GM12878 (cell line): ENCODE data around the gene SOWAHB. TPM values are rescaled to one million over a fixed set of nuclear protein-coding genes. Genes with fewer than 3 reads are reported as not detected.
"Not testable (repeated sequence)": the region's sequence is repeated elsewhere in the genome, so short reads cannot be mapped to it uniquely, and the experiment has no call there.

Experiments used
- ATAC-seq: fragments of 200-7000 bp; cut with Tn5 transposase; 3 replicates; pipeline ENCODE4 v1.9.1; 2020; ENCODE audit warnings: mild to moderate bottlenecking, moderate library complexity
- BruUV-seq: library from RNA; stranded (reverse); fragments of 400-500 nt; replicated peaks from 2 replicates; lab custom pipeline; 2021; lab: Mats Ljungman, UMichigan
- CTCF ChIA-PET: fragments of 300-600 bp; sonication (Branson Sonifier 250); formaldehyde crosslinking; extraction: SDS; loops from one replicate; lab custom pipeline; 2021; ENCODE audit warnings: inconsistent platforms; lab: Yijun Ruan, JAX
- POLR2A ChIA-PET: fragments of 350-600 bp; formaldehyde crosslinking; extraction: SDS; loops from one replicate; lab custom pipeline; 2021; ENCODE audit warnings: inconsistent platforms; lab: Charles Lee
- RAD21 ChIA-PET: fragments of 300-600 bp; sonication (Branson Sonifier 250); formaldehyde crosslinking; loops from one replicate; lab custom pipeline; 2023; ENCODE audit warnings: antibody characterized with exemption; ENCODE audit not compliant: unreplicated experiment; lab: Charles Lee
- SMC1A ChIA-PET: fragments of 300-600 bp; sonication (Branson Sonifier 250); formaldehyde crosslinking; loops from one replicate; lab custom pipeline; 2023; ENCODE audit not compliant: unreplicated experiment, uncharacterized antibody; lab: Charles Lee
- DNase-seq: peaks from one replicate; pipeline ENCODE4 v3.0.0-alpha.2; 2011; ENCODE audit warnings: low read depth, low spot score
- FAIRE-seq: peaks from 3 replicates; lab custom pipeline; 2011; peaks lifted over from hg19 to GRCh38; lab: Jason Lieb, UNC
- H2AFZ ChIP-seq: 2 replicates; pipeline ENCODE4 v1.6.0; 2011; ENCODE audit warnings: low read depth, low read length, control low read depth; ENCODE audit not compliant: control insufficient read depth
- H3K27ac ChIP-seq: 2 replicates; pipeline ENCODE4 v1.5.1; 2011; ENCODE audit warnings: control low read depth; ENCODE audit not compliant: control insufficient read depth, insufficient read depth
- H3K27me3 ChIP-seq, 2 experiments: replicated peaks in 1 of 2; 2 replicates each; pipeline versions ENCODE4 v1.6.0 to v1.6.1; 2011; ENCODE audit warnings: low read length in 1 of 2; ENCODE audit not compliant: control insufficient read depth in 2 of 2, insufficient read depth in 2 of 2
- H3K36me3 ChIP-seq, 2 experiments: 2 replicates each; pipeline ENCODE4 v1.5.1; 2011; ENCODE audit warnings: low read length in 1 of 2; ENCODE audit not compliant: control insufficient read depth in 2 of 2, insufficient read depth in 2 of 2
- H3K4me1 ChIP-seq: 2 replicates; pipeline ENCODE4 v1.6.1; 2011; ENCODE audit warnings: mild to moderate bottlenecking, low read length, moderate library complexity, mixed read lengths; ENCODE audit not compliant: control insufficient read depth, insufficient read depth
- H3K4me2 ChIP-seq: 2 replicates; pipeline ENCODE4 v1.6.0; 2011; ENCODE audit warnings: control low read depth; ENCODE audit not compliant: control insufficient read depth, insufficient read depth
- H3K4me3 ChIP-seq: fragments of 200-600 bp; sonication (generic); 2 replicates; pipeline ENCODE4 v1.5.1; 2016
- H3K79me2 ChIP-seq: 2 replicates; pipeline ENCODE4 v1.6.0; 2011; ENCODE audit warnings: low read length; ENCODE audit not compliant: control insufficient read depth, insufficient read depth
- H3K9ac ChIP-seq: 2 replicates; pipeline ENCODE4 v1.8.0; 2011; ENCODE audit warnings: low read length, control low read depth, mixed read lengths; ENCODE audit not compliant: control insufficient read depth, insufficient read depth
- H3K9me3 ChIP-seq: replicated peaks from 3 replicates; pipeline ENCODE4 v1.5.1; 2011; ENCODE audit warnings: mild to moderate bottlenecking, low read length; ENCODE audit not compliant: control insufficient read depth, insufficient read depth
- H4K20me1 ChIP-seq: 2 replicates; pipeline ENCODE4 v1.6.0; 2011; ENCODE audit not compliant: control insufficient read depth, insufficient read depth
- ATF3 ChIP-seq: IDR thresholded peaks from 2 replicates; pipeline ENCODE4 v1.6.1; 2011; ENCODE audit warnings: low read depth, mild to moderate bottlenecking, low read length, moderate library complexity, borderline replicate concordance; ENCODE audit errors: extremely low read depth
- CBX5 ChIP-seq: sonication (generic); IDR thresholded peaks from 2 replicates; pipeline ENCODE4 v1.6.1; 2016; ENCODE audit warnings: low read depth, moderate library complexity, mild to moderate bottlenecking, inconsistent platforms
- CTCF ChIP-seq, 3 experiments: IDR thresholded peaks in 2 of 3; conservative IDR thresholded peaks in 1 of 3; 2 replicates each; pipeline ENCODE4 v1.5.1; 2011; ENCODE audit warnings: low read depth in 3 of 3, low read length in 3 of 3, mild to moderate bottlenecking in 3 of 3, control low read depth in 2 of 3, moderate library complexity in 2 of 3, inconsistent platforms in 1 of 3, mixed read lengths in 1 of 3; ENCODE audit not compliant: control insufficient read depth in 2 of 3, insufficient read depth in 1 of 3; ENCODE audit errors: extremely low read depth in 1 of 3
- IRF4 ChIP-seq: IDR thresholded peaks from 2 replicates; pipeline ENCODE4 v1.6.1; 2011; ENCODE audit warnings: low read depth, low read length
- KAT2A ChIP-seq: conservative IDR thresholded peaks from 2 replicates; pipeline ENCODE4 v1.6.1; 2011; ENCODE audit warnings: low read depth, low read length; ENCODE audit not compliant: control insufficient read depth
- KDM1A ChIP-seq: fragments of 200-600 bp; sonication (generic); IDR thresholded peaks from 2 replicates; pipeline ENCODE4 v1.6.1; 2016; ENCODE audit warnings: borderline replicate concordance
- NFIC ChIP-seq: IDR thresholded peaks from 2 replicates; pipeline ENCODE4 v1.6.1; 2012; ENCODE audit warnings: low read depth, mild to moderate bottlenecking, inconsistent platforms, low read length, moderate library complexity
- NFXL1 ChIP-seq: fragments of 450-650 bp; IDR thresholded peaks from 2 replicates; pipeline ENCODE4 v1.6.1; 2017; ENCODE audit warnings: antibody characterized with exemption, mild to moderate bottlenecking, borderline replicate concordance
- NR2C2 ChIP-seq: IDR thresholded peaks from 2 replicates; pipeline ENCODE4 v1.6.1; 2011; ENCODE audit warnings: borderline replicate concordance, low read depth; ENCODE audit not compliant: control insufficient read depth, insufficient read length
- POU2F2 ChIP-seq: IDR thresholded peaks from 3 replicates; pipeline ENCODE4 v1.6.1; 2011; ENCODE audit warnings: low read depth, mild to moderate bottlenecking, low read length, borderline replicate concordance
- RFX5 ChIP-seq: IDR thresholded peaks from 2 replicates; pipeline ENCODE4 v1.6.1; 2011; ENCODE audit warnings: low read depth, low read length, improper control_type of control experiment
- SMAD5 ChIP-seq: IDR thresholded peaks from 2 replicates; pipeline ENCODE4 v1.6.1; 2016; ENCODE audit warnings: antibody characterized with exemption, low read depth
- SMC3 ChIP-seq: IDR thresholded peaks from 2 replicates; pipeline ENCODE4 v1.6.1; 2011; ENCODE audit warnings: low read length, improper control_type of control experiment, borderline replicate concordance
- WGBS: methylation state at CpG from one replicate; pipeline ENCODE4 v1.1.6; 2016; ENCODE audit warnings: low lambda C conversion rate; ENCODE audit not compliant: insufficient replicate concordance, insufficient coverage; ENCODE audit errors: missing lambda C conversion rate; 5-methylcytosine and 5-hydroxymethylcytosine counted together
- in situ Hi-C: fragments of 300-500 bp; cut with MboI; formaldehyde crosslinking; loops from 9 replicates; pipeline ENCODE4 v1.14.3; 2018; ENCODE audit warnings: mixed read lengths
- intact Hi-C: fragments of 100-400 bp; cut with micrococcal nuclease; formaldehyde crosslinking; loops from one replicate; pipeline ENCODE4 v1.14.2; 2022; ENCODE audit not compliant: unreplicated experiment
- polyA plus RNA-seq, 11 experiments: library from polyadenylated mRNA; depleted of rRNA in 4 of 11; unstranded in 6 of 11; stranded (reverse) in 5 of 11; fragments of >200 nt; fragmentation: Nextera tagmentation in 4 of 11; fragmentation: Illumina TruSeq in 1 of 11; extraction: Ambion mirVana in 4 of 11; extraction: Trizol in 1 of 11; gene quantifications; 1 replicate in 1 of 11; 2 replicates in 10 of 11; pipeline versions ENCODE4 v1.2.1 to v1.2.3, GENCODE V29; 2011 to 2016; ENCODE audit warnings: inconsistent platforms in 2 of 11, missing spikeins in 2 of 11, low read depth in 1 of 11
- total RNA-seq, 4 experiments: library from RNA; depleted of rRNA in 3 of 4; stranded (reverse); fragments of >200 nt in 3 of 4; fragmentation: Illumina TruSeq in 1 of 4; extraction: Trizol in 1 of 4; gene quantifications; 2 replicates each; pipeline versions ENCODE4 v1.2.1 to v1.2.3, GENCODE V29; 2013 to 2021

The SOWAHB gene
- total and polyA plus RNA-seq, 10 of the 15 experiments (the other 5 are each of a cell fraction or from before 2014, with no cell fraction given), result 0.01 to 0.13 (median 0.05) TPM; not detected in 4

GRCh38 chr4:76879731-76880364 lies 18.1 kb downstream of the SOWAHB start:
- POLR2A ChIA-PET, result interaction anchor here (1.0 kb wide), 1 partner anchor 19 kb away, joined by 3 read pairs; no protein-coding TSS in a partner anchor
- H3K79me2 ChIP-seq, result no peaks in the 10 kb centered on the region
- H3K4me3 ChIP-seq, result no peak overlapping the region
- no peaks in the 10 kb centered on the region; the same call in 2 of the 3 replicates for H3K9me3 ChIP-seq
- no peaks in the 10 kb centered on the region for H3K36me3 ChIP-seq
- DNase-seq (no peak), FAIRE-seq (no peak), ATAC-seq (no peak)
- no peak for TF ChIP-seq SMAD5
- TF ChIP-seq KAT2A, result no peak
- no peak for TF ChIP-seq IRF4
- TF ChIP-seq SMC3, result no peak
- no peak for TF ChIP-seq NR2C2
- no peak for TF ChIP-seq ATF3
- TF ChIP-seq CTCF (IDR thresholded peaks at IDR 0.05 in 2 of 3, conservative IDR thresholded peaks at IDR 0.05 in 1 of 3; ENCODE audit: control insufficient read depth in 2 of 3, extremely low read depth in 1 of 3, insufficient read depth in 1 of 3, low read depth in 3 of 3, low read length in 3 of 3), result no peak
- TF ChIP-seq NFXL1, result no peak
- no peak for TF ChIP-seq RFX5
- TF ChIP-seq POU2F2, result no peak
- TF ChIP-seq CBX5, result no peak
- no peak for TF ChIP-seq NFIC
- TF ChIP-seq KDM1A, result no peak
- CTCF ChIA-PET, result interaction anchor here (0.7 kb wide), 1 partner anchor 214 kb away, joined by 3 read pairs; no protein-coding TSS in a partner anchor
- intact Hi-C loops, result no loop called here
- in situ Hi-C loops, result no loop called here
- peaks cover 0 to 2% of the 10 kb centered on the region in 2 experiments; a peak in 2 of 4 replicates for H3K27me3 ChIP-seq
- no TSS peak for BruUV-seq
- no peak overlapping the region for H3K4me2 ChIP-seq
- RAD21 ChIA-PET, result no interaction called here
- H3K9ac ChIP-seq, result no peak overlapping the region
- H3K27ac ChIP-seq, result no peak overlapping the region
- H4K20me1 ChIP-seq, result no peaks in the 10 kb centered on the region
- 38% methylated on average over 3 of the region's 3 CpGs for WGBS
- SMC1A ChIA-PET, result no interaction called here
- no peak overlapping the region for H2AFZ ChIP-seq
- no peaks in the 10 kb centered on the region for H3K4me1 ChIP-seq

- H3K9ac ChIP-seq, H3K4me3 ChIP-seq, ATAC-seq, SMC1A ChIA-PET, BruUV-seq, CTCF ChIA-PET, H4K20me1 ChIP-seq, in situ Hi-C loops, H3K9me3 ChIP-seq, POLR2A ChIA-PET, H3K4me2 ChIP-seq, DNase-seq, FAIRE-seq, H3K27me3 ChIP-seq, H3K36me3 ChIP-seq, RAD21 ChIA-PET, intact Hi-C loops, H3K27ac ChIP-seq, H3K4me1 ChIP-seq, H2AFZ ChIP-seq, H3K79me2 ChIP-seq: not testable (repeated sequence)
- 33% methylated on average over 3 of the region's 3 CpGs for WGBS
Observed at GRCh38 chr4:76878641-76879165, 19.2 kb downstream of the SOWAHB start.
